Upper lobe of left lung (tissue), 4 donors: ENCODE data around the gene ESPNL.

ENCODE experiments used
- EP300 ChIP-seq, 4 donors: sonication (generic); formaldehyde crosslinking; IDR thresholded peaks; one replicate each; pipeline ENCODE4 v1.5.1; 2017; ENCODE audit warnings: antibody characterized with exemption in 4 of 4, control low read depth in 2 of 4
- POLR2A ChIP-seq, 4 donors: fragments of 450-650 bp; IDR thresholded peaks; one replicate each; pipeline ENCODE4 v1.5.1; 2016 to 2017; ENCODE audit warnings: antibody characterized with exemption in 4 of 4, mild to moderate bottlenecking in 2 of 4
- POLR2AphosphoS5 ChIP-seq, 2 donors: sonication (generic); formaldehyde crosslinking; IDR thresholded peaks; one replicate each; pipeline ENCODE4 v1.5.1; 2017; ENCODE audit warnings: antibody characterized with exemption in 2 of 2
- TF ChIP-seq, protein P1 (sequence below), 6 experiments: fragments of 450-650 bp in 4 of 6; fragments of 200-600 bp in 2 of 6; sonication (generic) in 2 of 6; IDR thresholded peaks; one replicate each; pipeline ENCODE4 v1.5.1; 2016 to 2019; ENCODE audit warnings: antibody characterized with exemption in 6 of 6

DNA sequence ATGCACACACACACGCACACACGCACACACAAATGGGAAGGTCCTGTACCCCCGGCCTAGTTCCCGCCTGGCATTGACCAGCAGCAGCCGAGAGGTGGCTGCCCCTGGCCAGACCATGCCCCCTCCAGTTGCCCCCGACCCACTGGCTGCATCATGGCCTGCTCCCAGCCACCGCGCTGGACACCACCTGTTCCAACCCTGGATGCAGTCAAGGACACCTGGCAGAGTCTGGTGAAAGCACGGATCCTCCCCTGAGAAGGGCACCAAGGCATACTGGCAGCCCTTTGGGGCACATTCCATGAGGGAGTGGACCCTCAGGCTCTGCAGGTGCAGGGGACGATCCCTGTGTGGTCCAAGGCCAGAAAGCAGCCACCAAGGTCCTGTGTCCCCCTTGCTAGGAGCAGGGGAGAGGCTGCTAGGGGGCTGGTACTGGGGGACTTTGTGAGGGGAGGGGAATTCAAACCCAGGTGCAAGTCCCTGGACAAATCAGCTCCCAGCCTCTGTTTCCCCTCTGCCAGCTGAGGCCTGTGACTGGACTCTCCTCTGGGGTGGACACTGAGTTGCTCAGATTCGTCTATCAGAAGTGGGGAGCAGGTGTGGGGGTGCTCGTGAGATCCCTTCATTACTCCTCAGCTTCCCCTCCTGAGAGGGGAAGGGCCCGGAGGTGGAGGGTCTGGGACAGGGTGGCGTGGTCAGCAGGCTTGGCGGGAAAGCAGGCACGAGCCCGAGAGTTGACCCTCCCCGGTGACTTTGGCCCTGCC, 3.5 kb downstream of the ESPNL start:
- TF ChIP-seq POLR2A (IDR thresholded peaks at IDR 0.05): no peak
- TF ChIP-seq, protein P1, sequence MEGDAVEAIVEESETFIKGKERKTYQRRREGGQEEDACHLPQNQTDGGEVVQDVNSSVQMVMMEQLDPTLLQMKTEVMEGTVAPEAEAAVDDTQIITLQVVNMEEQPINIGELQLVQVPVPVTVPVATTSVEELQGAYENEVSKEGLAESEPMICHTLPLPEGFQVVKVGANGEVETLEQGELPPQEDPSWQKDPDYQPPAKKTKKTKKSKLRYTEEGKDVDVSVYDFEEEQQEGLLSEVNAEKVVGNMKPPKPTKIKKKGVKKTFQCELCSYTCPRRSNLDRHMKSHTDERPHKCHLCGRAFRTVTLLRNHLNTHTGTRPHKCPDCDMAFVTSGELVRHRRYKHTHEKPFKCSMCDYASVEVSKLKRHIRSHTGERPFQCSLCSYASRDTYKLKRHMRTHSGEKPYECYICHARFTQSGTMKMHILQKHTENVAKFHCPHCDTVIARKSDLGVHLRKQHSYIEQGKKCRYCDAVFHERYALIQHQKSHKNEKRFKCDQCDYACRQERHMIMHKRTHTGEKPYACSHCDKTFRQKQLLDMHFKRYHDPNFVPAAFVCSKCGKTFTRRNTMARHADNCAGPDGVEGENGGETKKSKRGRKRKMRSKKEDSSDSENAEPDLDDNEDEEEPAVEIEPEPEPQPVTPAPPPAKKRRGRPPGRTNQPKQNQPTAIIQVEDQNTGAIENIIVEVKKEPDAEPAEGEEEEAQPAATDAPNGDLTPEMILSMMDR (IDR thresholded peaks at IDR 0.05): no peak
- TF ChIP-seq POLR2AphosphoS5 (IDR thresholded peaks at IDR 0.05): no peak
- no peak for TF ChIP-seq EP300 (IDR thresholded peaks at IDR 0.05)
